ENCODE results near the gene OXA1L. TPM values are rescaled to one million over a fixed set of nuclear protein-coding genes. Genes with fewer than 3 reads are reported as not detected.

Gene OXA1L
- total and polyA plus RNA-seq, 2 of the 13 experiments (the other 11 are each of a cell fraction or from before 2014, with no cell fraction given), result 230 to 589 TPM

DNA sequence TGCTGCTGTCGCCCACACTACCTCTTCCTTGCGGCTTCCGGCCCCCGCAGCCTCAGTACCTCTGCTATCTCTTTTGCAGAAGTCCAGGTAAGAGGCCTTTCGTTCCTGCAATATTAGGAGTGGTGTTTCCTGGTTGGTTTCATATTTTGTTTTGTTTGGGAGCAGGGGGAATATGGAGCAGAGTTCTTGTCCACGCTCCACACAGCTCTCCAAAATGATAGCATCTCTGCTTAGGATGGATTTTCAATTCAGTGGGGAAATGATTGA lies 768 bp downstream of the OXA1L start (continued):
- TF ChIP-seq, protein P1, sequence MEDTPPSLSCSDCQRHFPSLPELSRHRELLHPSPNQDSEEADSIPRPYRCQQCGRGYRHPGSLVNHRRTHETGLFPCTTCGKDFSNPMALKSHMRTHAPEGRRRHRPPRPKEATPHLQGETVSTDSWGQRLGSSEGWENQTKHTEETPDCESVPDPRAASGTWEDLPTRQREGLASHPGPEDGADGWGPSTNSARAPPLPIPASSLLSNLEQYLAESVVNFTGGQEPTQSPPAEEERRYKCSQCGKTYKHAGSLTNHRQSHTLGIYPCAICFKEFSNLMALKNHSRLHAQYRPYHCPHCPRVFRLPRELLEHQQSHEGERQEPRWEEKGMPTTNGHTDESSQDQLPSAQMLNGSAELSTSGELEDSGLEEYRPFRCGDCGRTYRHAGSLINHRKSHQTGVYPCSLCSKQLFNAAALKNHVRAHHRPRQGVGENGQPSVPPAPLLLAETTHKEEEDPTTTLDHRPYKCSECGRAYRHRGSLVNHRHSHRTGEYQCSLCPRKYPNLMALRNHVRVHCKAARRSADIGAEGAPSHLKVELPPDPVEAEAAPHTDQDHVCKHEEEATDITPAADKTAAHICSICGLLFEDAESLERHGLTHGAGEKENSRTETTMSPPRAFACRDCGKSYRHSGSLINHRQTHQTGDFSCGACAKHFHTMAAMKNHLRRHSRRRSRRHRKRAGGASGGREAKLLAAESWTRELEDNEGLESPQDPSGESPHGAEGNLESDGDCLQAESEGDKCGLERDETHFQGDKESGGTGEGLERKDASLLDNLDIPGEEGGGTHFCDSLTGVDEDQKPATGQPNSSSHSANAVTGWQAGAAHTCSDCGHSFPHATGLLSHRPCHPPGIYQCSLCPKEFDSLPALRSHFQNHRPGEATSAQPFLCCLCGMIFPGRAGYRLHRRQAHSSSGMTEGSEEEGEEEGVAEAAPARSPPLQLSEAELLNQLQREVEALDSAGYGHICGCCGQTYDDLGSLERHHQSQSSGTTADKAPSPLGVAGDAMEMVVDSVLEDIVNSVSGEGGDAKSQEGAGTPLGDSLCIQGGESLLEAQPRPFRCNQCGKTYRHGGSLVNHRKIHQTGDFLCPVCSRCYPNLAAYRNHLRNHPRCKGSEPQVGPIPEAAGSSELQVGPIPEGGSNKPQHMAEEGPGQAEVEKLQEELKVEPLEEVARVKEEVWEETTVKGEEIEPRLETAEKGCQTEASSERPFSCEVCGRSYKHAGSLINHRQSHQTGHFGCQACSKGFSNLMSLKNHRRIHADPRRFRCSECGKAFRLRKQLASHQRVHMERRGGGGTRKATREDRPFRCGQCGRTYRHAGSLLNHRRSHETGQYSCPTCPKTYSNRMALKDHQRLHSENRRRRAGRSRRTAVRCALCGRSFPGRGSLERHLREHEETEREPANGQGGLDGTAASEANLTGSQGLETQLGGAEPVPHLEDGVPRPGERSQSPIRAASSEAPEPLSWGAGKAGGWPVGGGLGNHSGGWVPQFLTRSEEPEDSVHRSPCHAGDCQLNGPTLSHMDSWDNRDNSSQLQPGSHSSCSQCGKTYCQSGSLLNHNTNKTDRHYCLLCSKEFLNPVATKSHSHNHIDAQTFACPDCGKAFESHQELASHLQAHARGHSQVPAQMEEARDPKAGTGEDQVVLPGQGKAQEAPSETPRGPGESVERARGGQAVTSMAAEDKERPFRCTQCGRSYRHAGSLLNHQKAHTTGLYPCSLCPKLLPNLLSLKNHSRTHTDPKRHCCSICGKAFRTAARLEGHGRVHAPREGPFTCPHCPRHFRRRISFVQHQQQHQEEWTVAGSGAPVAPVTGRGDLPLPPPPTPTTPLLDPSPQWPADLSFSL (CRISPR knock-in tag; IDR thresholded peaks at IDR 0.05), result no peak
- TF ChIP-seq ZC3H4 (CRISPR knock-in tag; IDR thresholded peaks at IDR 0.05; ENCODE audit: borderline replicate concordance) (no peak), SNAPC2 (CRISPR knock-in tag; IDR thresholded peaks at IDR 0.05) (no peak), ETV5 (CRISPR knock-in tag; IDR thresholded peaks at IDR 0.05; ENCODE audit: borderline replicate concordance) (peak; percentile 68; the same call in 1 of the 2 replicates), MEIS2 (CRISPR knock-in tag; IDR thresholded peaks at IDR 0.05) (0 out of 2 replicates have a peak, but pooled peaks have one; percentile 6), ZNF83 (CRISPR knock-in tag; IDR thresholded peaks at IDR 0.05; ENCODE audit: borderline replicate concordance) (no peak; the same call in 1 of the 2 replicates), NR2F1 (CRISPR knock-in tag; IDR thresholded peaks at IDR 0.05) (no peak), TCF7L2 (IDR thresholded peaks at IDR 0.05; ENCODE audit: low read depth, low read length) (no peak), ZNF879 (CRISPR knock-in tag; IDR thresholded peaks at IDR 0.05) (no peak), HHEX (CRISPR knock-in tag; IDR thresholded peaks at IDR 0.05) (no peak), MLLT10 (CRISPR knock-in tag; IDR thresholded peaks at IDR 0.05) (no peak), ZNF343 (CRISPR knock-in tag; IDR thresholded peaks at IDR 0.05) (no peak), ZNF251 (CRISPR knock-in tag; IDR thresholded peaks at IDR 0.05) (0 out of 2 replicates have a peak, but pooled peaks have one; percentile 91), ZNF549 (CRISPR knock-in tag; IDR thresholded peaks at IDR 0.05) (no peak), POLR2AphosphoS2 (IDR thresholded peaks at IDR 0.05; ENCODE audit: low read depth, low read length) (no peak)
- TF ChIP-seq, protein P2, sequence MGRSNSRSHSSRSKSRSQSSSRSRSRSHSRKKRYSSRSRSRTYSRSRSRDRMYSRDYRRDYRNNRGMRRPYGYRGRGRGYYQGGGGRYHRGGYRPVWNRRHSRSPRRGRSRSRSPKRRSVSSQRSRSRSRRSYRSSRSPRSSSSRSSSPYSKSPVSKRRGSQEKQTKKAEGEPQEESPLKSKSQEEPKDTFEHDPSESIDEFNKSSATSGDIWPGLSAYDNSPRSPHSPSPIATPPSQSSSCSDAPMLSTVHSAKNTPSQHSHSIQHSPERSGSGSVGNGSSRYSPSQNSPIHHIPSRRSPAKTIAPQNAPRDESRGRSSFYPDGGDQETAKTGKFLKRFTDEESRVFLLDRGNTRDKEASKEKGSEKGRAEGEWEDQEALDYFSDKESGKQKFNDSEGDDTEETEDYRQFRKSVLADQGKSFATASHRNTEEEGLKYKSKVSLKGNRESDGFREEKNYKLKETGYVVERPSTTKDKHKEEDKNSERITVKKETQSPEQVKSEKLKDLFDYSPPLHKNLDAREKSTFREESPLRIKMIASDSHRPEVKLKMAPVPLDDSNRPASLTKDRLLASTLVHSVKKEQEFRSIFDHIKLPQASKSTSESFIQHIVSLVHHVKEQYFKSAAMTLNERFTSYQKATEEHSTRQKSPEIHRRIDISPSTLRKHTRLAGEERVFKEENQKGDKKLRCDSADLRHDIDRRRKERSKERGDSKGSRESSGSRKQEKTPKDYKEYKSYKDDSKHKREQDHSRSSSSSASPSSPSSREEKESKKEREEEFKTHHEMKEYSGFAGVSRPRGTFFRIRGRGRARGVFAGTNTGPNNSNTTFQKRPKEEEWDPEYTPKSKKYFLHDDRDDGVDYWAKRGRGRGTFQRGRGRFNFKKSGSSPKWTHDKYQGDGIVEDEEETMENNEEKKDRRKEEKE (IDR thresholded peaks at IDR 0.05), result no peak
- TF ChIP-seq, protein P3, sequence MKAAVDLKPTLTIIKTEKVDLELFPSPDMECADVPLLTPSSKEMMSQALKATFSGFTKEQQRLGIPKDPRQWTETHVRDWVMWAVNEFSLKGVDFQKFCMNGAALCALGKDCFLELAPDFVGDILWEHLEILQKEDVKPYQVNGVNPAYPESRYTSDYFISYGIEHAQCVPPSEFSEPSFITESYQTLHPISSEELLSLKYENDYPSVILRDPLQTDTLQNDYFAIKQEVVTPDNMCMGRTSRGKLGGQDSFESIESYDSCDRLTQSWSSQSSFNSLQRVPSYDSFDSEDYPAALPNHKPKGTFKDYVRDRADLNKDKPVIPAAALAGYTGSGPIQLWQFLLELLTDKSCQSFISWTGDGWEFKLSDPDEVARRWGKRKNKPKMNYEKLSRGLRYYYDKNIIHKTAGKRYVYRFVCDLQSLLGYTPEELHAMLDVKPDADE (CRISPR knock-in tag; IDR thresholded peaks at IDR 0.05), result 0 out of 2 replicates have a peak, but pooled peaks have one; percentile 5
- TF ChIP-seq, protein P4, sequence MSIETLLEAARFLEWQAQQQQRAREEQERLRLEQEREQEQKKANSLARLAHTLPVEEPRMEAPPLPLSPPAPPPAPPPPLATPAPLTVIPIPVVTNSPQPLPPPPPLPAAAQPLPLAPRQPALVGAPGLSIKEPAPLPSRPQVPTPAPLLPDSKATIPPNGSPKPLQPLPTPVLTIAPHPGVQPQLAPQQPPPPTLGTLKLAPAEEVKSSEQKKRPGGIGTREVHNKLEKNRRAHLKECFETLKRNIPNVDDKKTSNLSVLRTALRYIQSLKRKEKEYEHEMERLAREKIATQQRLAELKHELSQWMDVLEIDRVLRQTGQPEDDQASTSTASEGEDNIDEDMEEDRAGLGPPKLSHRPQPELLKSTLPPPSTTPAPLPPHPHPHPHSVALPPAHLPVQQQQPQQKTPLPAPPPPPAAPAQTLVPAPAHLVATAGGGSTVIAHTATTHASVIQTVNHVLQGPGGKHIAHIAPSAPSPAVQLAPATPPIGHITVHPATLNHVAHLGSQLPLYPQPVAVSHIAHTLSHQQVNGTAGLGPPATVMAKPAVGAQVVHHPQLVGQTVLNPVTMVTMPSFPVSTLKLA (IDR thresholded peaks at IDR 0.05), result no peak
- TF ChIP-seq, protein P5, sequence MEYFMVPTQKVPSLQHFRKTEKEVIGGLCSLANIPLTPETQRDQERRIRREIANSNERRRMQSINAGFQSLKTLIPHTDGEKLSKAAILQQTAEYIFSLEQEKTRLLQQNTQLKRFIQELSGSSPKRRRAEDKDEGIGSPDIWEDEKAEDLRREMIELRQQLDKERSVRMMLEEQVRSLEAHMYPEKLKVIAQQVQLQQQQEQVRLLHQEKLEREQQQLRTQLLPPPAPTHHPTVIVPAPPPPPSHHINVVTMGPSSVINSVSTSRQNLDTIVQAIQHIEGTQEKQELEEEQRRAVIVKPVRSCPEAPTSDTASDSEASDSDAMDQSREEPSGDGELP (IDR thresholded peaks at IDR 0.05; ENCODE audit: borderline replicate concordance, low read depth), result no peak

All from HepG2 (cell line).